ENCODE results near the gene DHRS13. TPM values are rescaled to one million over a fixed set of nuclear protein-coding genes. Genes with fewer than 3 reads are reported as not detected.

Gene DHRS13
- total and polyA plus RNA-seq, 10 of the 15 experiments (the other 5 are each of a cell fraction or from before 2014, with no cell fraction given): 0.18 to 55.2 (median 31.3) TPM; not detected in 1

DNA sequence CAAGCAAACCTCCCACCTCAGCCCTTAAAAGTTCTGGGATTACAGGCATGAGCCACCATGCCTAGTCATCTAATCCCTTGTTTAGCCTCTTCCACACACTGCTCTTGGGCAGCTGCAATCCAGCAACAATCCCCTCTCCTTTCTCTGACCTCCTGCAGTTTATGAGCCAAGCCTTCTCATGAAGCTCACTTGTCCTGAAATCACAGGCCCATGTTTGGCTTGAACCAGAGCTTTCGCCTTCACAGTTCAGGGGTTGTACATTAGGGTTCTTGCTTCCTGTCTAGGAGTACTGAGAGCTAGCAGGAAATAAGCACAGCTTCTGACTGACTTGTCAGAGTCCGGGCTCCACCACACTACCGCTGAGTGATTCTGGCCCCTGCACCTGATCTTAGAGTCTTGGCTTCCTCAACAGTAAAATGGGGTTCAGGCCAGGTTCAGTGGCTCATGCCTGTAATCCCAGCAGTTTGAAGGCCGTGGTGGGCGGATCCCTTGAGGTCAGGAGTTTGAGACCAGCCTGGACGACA is 31.8 kb downstream of the DHRS13 start (continued):
- TF ChIP-seq, protein P1, sequence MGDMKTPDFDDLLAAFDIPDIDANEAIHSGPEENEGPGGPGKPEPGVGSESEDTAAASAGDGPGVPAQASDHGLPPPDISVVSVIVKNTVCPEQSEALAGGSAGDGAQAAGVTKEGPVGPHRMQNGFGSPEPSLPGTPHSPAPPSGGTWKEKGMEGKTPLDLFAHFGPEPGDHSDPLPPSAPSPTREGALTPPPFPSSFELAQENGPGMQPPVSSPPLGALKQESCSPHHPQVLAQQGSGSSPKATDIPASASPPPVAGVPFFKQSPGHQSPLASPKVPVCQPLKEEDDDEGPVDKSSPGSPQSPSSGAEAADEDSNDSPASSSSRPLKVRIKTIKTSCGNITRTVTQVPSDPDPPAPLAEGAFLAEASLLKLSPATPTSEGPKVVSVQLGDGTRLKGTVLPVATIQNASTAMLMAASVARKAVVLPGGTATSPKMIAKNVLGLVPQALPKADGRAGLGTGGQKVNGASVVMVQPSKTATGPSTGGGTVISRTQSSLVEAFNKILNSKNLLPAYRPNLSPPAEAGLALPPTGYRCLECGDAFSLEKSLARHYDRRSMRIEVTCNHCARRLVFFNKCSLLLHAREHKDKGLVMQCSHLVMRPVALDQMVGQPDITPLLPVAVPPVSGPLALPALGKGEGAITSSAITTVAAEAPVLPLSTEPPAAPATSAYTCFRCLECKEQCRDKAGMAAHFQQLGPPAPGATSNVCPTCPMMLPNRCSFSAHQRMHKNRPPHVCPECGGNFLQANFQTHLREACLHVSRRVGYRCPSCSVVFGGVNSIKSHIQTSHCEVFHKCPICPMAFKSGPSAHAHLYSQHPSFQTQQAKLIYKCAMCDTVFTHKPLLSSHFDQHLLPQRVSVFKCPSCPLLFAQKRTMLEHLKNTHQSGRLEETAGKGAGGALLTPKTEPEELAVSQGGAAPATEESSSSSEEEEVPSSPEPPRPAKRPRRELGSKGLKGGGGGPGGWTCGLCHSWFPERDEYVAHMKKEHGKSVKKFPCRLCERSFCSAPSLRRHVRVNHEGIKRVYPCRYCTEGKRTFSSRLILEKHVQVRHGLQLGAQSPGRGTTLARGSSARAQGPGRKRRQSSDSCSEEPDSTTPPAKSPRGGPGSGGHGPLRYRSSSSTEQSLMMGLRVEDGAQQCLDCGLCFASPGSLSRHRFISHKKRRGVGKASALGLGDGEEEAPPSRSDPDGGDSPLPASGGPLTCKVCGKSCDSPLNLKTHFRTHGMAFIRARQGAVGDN (IDR thresholded peaks at IDR 0.05): peak; percentile 93
- peak; percentile 82 to 88 for TF ChIP-seq SRF (IDR thresholded peaks at IDR 0.05; ENCODE audit: low read depth in 2 of 2, low read length in 2 of 2)
- no peak for TF ChIP-seq IKZF1 (conservative IDR thresholded peaks at IDR 0.05)
- no peak for TF ChIP-seq CHD2 (IDR thresholded peaks at IDR 0.05; ENCODE audit: borderline replicate concordance, low read depth, low read length)
- TF ChIP-seq TCF12 (IDR thresholded peaks at IDR 0.05; ENCODE audit: low read depth, low read length): 0 out of 2 replicates have a peak, but pooled peaks have one; percentile 32
- peak; percentile 14 for TF ChIP-seq MEF2B (IDR thresholded peaks at IDR 0.05; ENCODE audit: partially characterized antibody, poor library complexity, severe bottlenecking)
- TF ChIP-seq RUNX3 (IDR thresholded peaks at IDR 0.05; ENCODE audit: low read length): peak; percentile 46
- 0 out of 2 replicates have a peak, but pooled peaks have one; percentile 23 for TF ChIP-seq PML (IDR thresholded peaks at IDR 0.05; ENCODE audit: low read length)
- TF ChIP-seq, protein P2, sequence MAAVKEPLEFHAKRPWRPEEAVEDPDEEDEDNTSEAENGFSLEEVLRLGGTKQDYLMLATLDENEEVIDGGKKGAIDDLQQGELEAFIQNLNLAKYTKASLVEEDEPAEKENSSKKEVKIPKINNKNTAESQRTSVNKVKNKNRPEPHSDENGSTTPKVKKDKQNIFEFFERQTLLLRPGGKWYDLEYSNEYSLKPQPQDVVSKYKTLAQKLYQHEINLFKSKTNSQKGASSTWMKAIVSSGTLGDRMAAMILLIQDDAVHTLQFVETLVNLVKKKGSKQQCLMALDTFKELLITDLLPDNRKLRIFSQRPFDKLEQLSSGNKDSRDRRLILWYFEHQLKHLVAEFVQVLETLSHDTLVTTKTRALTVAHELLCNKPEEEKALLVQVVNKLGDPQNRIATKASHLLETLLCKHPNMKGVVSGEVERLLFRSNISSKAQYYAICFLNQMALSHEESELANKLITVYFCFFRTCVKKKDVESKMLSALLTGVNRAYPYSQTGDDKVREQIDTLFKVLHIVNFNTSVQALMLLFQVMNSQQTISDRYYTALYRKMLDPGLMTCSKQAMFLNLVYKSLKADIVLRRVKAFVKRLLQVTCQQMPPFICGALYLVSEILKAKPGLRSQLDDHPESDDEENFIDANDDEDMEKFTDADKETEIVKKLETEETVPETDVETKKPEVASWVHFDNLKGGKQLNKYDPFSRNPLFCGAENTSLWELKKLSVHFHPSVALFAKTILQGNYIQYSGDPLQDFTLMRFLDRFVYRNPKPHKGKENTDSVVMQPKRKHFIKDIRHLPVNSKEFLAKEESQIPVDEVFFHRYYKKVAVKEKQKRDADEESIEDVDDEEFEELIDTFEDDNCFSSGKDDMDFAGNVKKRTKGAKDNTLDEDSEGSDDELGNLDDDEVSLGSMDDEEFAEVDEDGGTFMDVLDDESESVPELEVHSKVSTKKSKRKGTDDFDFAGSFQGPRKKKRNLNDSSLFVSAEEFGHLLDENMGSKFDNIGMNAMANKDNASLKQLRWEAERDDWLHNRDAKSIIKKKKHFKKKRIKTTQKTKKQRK (IDR thresholded peaks at IDR 0.05; ENCODE audit: low read depth, low read length): no peak
- TF ChIP-seq IKZF2 (IDR thresholded peaks at IDR 0.05): peak; percentile 16 to 33; a peak in 2 of 4 replicates
- TF ChIP-seq TAF1 (IDR thresholded peaks at IDR 0.05; ENCODE audit: borderline replicate concordance, low read depth, low read length): peak; percentile 78
- TF ChIP-seq BCL11A (IDR thresholded peaks at IDR 0.05; ENCODE audit: low read depth, low read length): no peak
- TF ChIP-seq IRF4 (IDR thresholded peaks at IDR 0.05; ENCODE audit: low read depth, low read length): no peak
- peak; percentile 68; the same call in 1 of the 2 replicates for TF ChIP-seq POLR2AphosphoS5 (IDR thresholded peaks at IDR 0.05; ENCODE audit: low read length)
- TF ChIP-seq, protein P3, sequence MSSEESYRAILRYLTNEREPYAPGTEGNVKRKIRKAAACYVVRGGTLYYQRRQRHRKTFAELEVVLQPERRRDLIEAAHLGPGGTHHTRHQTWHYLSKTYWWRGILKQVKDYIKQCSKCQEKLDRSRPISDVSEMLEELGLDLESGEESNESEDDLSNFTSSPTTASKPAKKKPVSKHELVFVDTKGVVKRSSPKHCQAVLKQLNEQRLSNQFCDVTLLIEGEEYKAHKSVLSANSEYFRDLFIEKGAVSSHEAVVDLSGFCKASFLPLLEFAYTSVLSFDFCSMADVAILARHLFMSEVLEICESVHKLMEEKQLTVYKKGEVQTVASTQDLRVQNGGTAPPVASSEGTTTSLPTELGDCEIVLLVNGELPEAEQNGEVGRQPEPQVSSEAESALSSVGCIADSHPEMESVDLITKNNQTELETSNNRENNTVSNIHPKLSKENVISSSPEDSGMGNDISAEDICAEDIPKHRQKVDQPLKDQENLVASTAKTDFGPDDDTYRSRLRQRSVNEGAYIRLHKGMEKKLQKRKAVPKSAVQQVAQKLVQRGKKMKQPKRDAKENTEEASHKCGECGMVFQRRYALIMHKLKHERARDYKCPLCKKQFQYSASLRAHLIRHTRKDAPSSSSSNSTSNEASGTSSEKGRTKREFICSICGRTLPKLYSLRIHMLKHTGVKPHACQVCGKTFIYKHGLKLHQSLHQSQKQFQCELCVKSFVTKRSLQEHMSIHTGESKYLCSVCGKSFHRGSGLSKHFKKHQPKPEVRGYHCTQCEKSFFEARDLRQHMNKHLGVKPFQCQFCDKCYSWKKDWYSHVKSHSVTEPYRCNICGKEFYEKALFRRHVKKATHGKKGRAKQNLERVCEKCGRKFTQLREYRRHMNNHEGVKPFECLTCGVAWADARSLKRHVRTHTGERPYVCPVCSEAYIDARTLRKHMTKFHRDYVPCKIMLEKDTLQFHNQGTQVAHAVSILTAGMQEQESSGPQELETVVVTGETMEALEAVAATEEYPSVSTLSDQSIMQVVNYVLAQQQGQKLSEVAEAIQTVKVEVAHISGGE (CRISPR knock-in tag; IDR thresholded peaks at IDR 0.05): 0 out of 2 replicates have a peak, but pooled peaks have one; percentile 24
- no peak for TF ChIP-seq NFYB (IDR thresholded peaks at IDR 0.05; ENCODE audit: insufficient read depth, low read depth, low read length)
- peak; percentile 58; the same call in 1 of the 2 replicates for TF ChIP-seq GABPA (IDR thresholded peaks at IDR 0.05; ENCODE audit: low read depth)
- no peak for TF ChIP-seq NFXL1 (IDR thresholded peaks at IDR 0.05; ENCODE audit: borderline replicate concordance)
- peak; percentile 31; the same call in 1 of the 2 replicates for TF ChIP-seq CREM (IDR thresholded peaks at IDR 0.05; ENCODE audit: low read depth)
- TF ChIP-seq POLR2A (IDR thresholded peaks at IDR 0.05; ENCODE audit: low read depth, low read length): peak; percentile 61
- no peak for TF ChIP-seq BRCA1 (IDR thresholded peaks at IDR 0.05; ENCODE audit: low read depth, low read length)

All from GM12878 (cell line).